ENCODE results near the gene SLC45A1.
"Not testable (repeated sequence)": the region's sequence is repeated elsewhere in the genome, so short reads cannot be mapped to it uniquely, and the experiment has no call there.

SLC45A1 gene

DNA sequence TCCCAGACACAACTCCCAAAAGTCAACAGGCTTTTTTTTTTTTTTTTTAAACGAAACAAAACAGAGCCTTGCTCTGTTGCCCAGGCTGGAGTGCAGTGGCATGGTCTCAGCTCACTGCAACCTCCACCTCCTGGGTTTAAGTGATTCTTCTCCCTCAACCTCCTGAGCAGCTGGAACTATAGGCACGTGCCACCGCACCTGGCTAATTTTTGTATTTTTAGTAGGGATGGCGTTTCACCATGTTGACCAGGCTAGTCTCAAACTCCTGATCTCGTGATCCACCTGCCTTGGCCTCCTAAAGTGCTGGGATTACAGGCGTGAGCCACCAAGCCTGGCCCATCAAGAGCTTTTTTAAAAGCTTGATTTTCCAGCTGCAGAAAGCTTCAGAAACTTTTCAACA is 62.4 kb downstream of the SLC45A1 start:
- in situ Hi-C loops (cut with MboI; ENCODE audit: low sequenced_read_pairs), result not testable (repeated sequence)

DNA sequence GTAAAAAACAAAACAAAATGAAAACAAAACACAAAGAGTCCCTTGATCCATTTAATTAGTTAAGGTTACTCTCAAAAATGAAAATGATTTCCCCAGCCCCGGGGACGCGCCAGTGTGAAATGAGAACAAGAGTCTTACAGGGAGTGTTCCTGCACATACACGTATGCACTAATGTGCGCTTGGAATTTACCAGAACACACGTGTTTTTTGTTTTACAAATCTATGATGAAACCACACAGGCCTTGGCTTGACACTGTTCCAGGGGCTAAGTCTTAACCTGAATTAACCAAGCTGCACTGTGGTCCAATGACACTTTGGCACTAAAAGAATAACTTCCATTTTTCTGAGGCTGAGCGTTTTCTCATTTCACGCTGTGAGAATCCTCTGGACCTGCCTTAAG is 63.7 kb downstream of the SLC45A1 start:
- in situ Hi-C loops (cut with MboI; ENCODE audit: low sequenced_read_pairs), result no loop called here

DNA sequence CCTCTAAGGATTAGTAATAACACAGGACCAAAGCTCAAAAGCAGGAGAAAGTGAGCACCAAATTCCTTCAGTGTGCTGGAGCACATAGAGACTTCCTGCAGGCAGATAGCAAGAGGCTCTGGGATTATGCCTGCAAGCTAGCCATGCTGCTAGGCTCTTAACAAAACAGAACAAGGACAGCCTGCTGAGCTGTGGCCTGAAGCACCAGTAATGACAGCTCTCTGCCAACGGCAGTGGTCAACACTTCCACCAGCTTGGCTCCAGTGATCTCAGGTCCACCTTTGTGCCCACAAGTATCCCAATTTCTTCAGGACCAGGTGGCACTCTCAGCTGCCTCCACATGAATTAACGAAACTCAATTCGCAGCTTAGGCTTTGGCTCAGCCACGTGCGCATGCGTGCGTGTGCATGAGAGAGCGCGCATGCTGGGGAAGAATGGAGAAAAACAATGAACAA is 64.2 kb downstream of the SLC45A1 start:
- in situ Hi-C loops (cut with MboI; ENCODE audit: low sequenced_read_pairs), result no loop called here

DNA sequence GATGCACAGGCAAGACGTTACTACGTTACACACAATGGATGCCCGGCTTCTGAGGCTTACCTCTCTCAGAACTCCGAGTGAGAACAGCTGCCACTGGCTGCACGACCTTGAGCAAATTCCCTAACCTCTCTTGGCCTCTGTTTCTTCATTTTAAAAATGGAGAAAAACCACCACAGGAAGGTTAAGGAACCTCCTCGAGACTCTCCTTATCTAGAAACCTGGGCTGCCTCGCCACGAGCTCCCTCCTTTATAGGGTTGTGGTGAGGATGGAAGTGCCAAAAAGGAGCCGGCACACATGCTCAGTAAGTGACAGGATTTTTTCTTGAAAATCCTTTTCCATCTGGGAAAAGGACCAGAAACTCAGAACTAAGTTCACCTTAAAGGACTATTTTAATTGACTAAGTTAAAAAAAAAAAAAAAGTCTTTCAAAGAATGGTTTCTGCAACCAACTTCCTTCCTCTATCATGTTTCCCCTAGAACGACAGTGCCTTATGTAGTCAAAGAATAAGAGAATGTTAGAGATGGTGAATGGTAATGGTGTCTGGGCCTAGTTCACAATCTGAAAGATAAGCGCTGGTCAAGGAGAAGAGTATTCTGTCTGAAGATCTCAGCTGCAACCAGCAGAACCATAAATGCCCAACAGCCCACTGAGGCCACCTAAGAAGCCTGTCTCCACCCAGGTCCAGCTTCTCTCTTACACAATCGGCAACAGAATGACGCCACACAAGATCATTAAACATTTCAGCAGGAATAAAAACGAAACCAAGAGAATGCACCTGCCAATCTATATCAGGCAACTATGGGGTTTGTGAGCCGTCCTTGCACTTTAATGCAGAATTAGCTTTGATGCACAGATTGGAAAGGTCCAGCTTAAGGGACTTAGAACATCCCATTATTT is 64.9 kb downstream of the SLC45A1 start:
- in situ Hi-C loops (cut with MboI; ENCODE audit: low sequenced_read_pairs), result no loop called here

DNA sequence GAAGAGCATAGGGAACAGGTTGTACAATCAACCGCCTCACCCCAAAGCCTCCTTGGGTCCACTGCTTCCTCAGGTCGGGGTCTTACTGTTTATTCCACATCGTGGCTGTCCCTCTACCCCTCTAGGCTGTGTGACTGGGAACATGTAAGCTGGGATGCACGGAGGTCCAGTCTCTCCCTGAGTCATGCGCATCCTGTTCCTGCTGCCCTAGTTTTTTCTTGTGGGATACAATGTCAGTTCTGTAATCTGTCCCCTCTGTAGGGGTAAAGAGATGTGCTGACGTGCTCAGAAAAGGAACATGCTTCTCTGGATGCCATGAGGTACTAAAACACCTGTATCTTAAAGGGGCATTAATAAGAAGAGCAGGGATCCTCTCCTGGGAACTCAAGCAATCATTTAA is 66.2 kb downstream of the SLC45A1 start:
- in situ Hi-C loops (cut with MboI; ENCODE audit: low sequenced_read_pairs), result no loop called here

DNA sequence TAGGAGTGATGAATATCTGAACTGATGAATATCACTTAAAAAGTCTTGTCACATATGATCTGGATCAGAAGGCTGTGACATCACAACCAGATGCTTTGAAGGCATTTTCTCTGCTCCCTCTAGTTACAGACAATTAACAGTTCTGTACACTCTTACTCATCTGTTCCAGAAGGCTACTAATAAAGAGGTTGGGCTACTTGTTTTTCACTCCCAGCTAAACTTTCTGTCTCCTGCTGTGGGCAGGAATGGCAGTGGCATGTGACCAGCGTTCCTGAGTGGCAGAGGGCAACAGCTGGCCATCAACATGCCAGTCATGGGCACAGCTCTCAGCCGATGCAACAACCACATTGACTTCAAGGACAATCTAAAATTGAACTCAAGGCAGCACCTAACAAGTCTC is 66.7 kb downstream of the SLC45A1 start:
- in situ Hi-C loops (cut with MboI; ENCODE audit: low sequenced_read_pairs), result no loop called here

DNA sequence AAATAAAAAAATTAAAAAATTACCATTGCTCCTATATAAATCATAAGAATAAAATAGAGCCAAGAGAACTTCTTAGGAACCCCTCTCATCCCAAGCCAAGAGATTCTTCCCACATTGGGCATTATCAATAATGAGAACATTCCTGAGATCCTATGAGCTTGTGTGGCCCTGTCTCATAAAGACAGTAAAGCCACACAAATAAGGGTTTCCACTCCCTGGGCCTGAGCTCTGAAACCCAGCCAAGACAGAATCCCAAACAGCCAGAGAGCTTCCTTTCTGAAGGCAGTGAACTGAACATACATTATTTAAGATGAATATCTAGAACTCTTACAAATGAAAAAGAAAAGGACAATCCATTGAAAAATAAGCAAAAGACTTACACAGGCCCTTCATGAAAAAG is 68.3 kb downstream of the SLC45A1 start:
- in situ Hi-C loops (cut with MboI; ENCODE audit: low sequenced_read_pairs), result no loop called here

DNA sequence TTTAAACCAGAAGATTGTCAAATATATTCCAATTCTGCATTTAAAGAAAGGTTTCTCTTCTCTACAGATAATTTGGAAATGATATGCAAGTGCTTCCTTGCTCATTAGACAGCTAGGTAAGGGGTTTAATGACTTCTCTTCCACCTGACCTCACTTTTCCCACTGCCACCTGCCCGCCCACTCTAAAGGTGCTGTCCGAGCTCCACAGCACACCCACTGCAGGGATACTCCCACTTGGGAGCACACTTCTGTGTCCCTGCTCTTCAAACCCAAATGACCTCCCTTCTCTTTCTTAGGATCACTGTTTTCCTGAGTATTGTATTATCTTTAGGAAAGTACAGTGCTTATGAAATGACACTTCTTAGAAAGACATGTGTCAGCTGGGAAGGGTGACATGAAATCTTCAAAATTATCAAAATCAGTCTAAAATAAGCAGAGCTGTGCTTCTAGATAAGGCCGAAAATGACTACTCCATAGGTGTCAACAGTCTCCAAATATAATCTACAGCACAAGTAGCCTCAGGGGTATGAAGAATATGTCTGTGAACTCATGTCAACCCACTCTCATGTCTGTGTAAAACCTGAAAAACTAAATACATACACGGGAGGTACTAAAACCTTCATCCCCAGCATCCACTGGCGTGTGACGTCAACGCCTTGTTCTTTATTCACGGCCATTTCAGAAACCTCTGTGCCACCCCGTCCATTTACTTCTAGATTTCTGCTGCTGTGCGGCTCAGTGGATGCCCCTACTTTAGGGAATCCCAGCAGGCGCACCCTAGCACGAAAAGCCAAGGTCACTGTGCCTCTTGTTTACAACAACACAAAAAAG is 71.0 kb downstream of the SLC45A1 start:
- in situ Hi-C loops (cut with MboI; ENCODE audit: low sequenced_read_pairs), result no loop called here

DNA sequence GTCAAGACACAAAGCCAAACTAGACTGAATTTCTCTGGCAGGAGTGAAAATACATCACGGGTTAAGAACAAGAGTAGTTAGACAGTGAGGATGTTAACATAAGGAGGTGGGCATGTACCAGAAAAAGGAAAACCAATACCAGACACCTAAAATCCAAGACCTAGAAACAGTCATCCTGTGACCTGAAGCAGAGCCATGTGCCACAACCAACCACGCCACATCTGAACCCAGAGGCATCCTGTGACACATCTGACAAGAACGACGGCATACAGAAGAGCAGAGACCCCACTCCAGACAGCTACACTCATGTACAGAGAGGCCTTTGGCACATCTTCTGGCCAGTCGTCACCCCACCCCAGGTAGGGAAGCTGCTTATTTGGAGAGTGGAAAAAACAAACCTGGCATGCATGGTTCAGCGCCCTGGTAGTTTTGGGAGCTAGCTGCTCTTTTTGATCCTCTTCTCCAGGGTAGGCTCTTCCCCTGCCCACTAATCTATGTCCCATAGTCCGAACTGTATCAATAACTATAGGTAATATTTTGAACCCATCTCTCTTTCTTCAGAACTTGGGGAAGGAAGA is 72.1 kb downstream of the SLC45A1 start:
- in situ Hi-C loops (cut with MboI; ENCODE audit: low sequenced_read_pairs), result no loop called here

DNA sequence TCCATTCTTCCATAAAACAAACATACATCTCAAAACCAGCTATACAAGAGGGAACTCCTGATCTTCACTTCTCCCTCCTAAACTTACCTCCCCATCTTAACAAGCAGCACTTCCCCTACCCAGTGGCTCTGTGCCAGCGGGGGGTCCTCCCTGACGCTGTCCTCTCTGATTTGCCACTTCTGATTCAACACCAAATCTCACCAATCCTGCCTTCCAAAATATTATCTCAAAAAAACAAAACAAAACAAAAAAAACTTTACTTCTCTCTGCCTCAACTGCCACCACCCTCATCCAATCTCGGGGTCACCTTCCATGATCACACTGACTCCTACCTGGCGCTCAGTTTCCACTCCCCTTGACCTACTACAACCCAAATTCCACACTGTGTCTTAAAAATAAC is 72.8 kb downstream of the SLC45A1 start:
- in situ Hi-C loops (cut with MboI; ENCODE audit: low sequenced_read_pairs), result no loop called here

DNA sequence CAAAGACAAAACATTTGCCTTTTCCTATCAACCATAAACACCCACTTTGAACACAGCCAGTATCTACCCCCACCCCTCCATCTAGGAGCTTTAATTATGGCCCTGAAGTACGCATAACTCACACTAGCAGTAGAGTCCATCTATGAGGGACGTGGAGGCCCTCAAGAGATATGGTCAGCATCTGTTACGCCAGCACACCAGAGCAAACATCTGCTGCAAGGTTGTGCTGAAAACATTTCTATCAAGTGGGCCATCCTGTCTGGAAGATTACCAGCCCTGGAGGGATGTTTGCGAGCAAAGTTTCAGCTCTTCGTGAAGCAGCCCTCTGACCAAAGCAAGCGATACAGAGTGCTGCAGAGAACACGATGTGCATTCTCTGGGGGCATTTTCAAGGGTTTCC is 74.6 kb downstream of the SLC45A1 start:
- in situ Hi-C loops (cut with MboI; ENCODE audit: low sequenced_read_pairs), result no loop called here
